ENCODE results near the gene CHRNE. TPM values are rescaled to one million over a fixed set of nuclear protein-coding genes. Genes with fewer than 3 reads are reported as not detected.

The CHRNE gene
- total and polyA plus RNA-seq, 2 of the 8 experiments (the other 6 are each of a cell fraction or from before 2014, with no cell fraction given): 0.15 to 0.33 TPM

- TF ChIP-seq MAX (IDR thresholded peaks at IDR 0.05): peak; percentile 11; the same call in 1 of the 2 replicates
- TF ChIP-seq EGR1 (IDR thresholded peaks at IDR 0.05; ENCODE audit: borderline replicate concordance, low read depth, low read length): no peak
- no peak for TF ChIP-seq E2F6 (IDR thresholded peaks at IDR 0.05)
- no peak for TF ChIP-seq SAP30 (IDR thresholded peaks at IDR 0.05; ENCODE audit: insufficient read depth, insufficient replicate concordance, low read length)
- no peak for TF ChIP-seq HDAC6 (IDR thresholded peaks at IDR 0.05; ENCODE audit: low read depth, low read length)
- TF ChIP-seq KDM4A (IDR thresholded peaks at IDR 0.05; ENCODE audit: low read depth, low read length, severe bottlenecking): no peak
- TF ChIP-seq RFX5 (IDR thresholded peaks at IDR 0.05; ENCODE audit: borderline replicate concordance, low read depth, low read length): no peak
- TF ChIP-seq CHD1 (IDR thresholded peaks at IDR 0.05; ENCODE audit: low read depth, low read length): no peak
- peak; percentile 67 for TF ChIP-seq NRF1 (IDR thresholded peaks at IDR 0.05; ENCODE audit: low read depth, low read length)
- TF ChIP-seq POLR2A (IDR thresholded peaks at IDR 0.05; ENCODE audit: control extremely low read depth in 1 of 2, low read depth in 2 of 2, low read length in 2 of 2): peak in 1 of 2 experiments; percentile 25; a peak in 2 of 3 replicates
- TF ChIP-seq SP1 (IDR thresholded peaks at IDR 0.05; ENCODE audit: low read depth, low read length): no peak
- TF ChIP-seq GABPA (IDR thresholded peaks at IDR 0.05; ENCODE audit: borderline replicate concordance, insufficient read depth, low read length): no peak
- TF ChIP-seq HDAC2 (IDR thresholded peaks at IDR 0.05; ENCODE audit: borderline replicate concordance in 1 of 2, low read depth in 2 of 2, low read length in 2 of 2): no peak
- TF ChIP-seq RBBP5 (IDR thresholded peaks at IDR 0.05; ENCODE audit: borderline replicate concordance, low read depth, low read length): no peak
- no peak for TF ChIP-seq CREB1 (IDR thresholded peaks at IDR 0.05)
- TF ChIP-seq NANOG (IDR thresholded peaks at IDR 0.05; ENCODE audit: insufficient read depth, low read depth, low read length, poor library complexity, severe bottlenecking): no peak
- TF ChIP-seq SUZ12 (IDR thresholded peaks at IDR 0.05; ENCODE audit: low read length): no peak
- TF ChIP-seq JUND (IDR thresholded peaks at IDR 0.05; ENCODE audit: low read length): no peak
- TF ChIP-seq CBX5 (IDR thresholded peaks at IDR 0.05; ENCODE audit: low read depth, low read length): no peak
- TF ChIP-seq SP4 (IDR thresholded peaks at IDR 0.05; ENCODE audit: low read length): no peak
- TF ChIP-seq BRCA1 (IDR thresholded peaks at IDR 0.05; ENCODE audit: low read depth, low read length): no peak
Measured at GRCh38 chr17:4948931-4949320, 46.0 kb upstream of the CHRNE start (continued).

Measured in H1 (cell line).